Activated naive CD4-positive, alpha-beta T cell treated with anti-CD3 and anti-CD28 coated beads for 36 hours (primary cell): ENCODE data around the gene PTPRE. TPM values are rescaled to one million over a fixed set of nuclear protein-coding genes. Genes with fewer than 3 reads are reported as not detected.

ENCODE experiments used
- CTCF ChIA-PET: fragments of 350-600 bp; sonication (Branson Sonifier 250); formaldehyde crosslinking; loops from one replicate; lab custom pipeline; 2021; ENCODE audit warnings: antibody characterized with exemption; lab: Charles Lee
- DNase-seq: peaks from one replicate; pipeline ENCODE4 v3.0.0-alpha.2; 2020
- H3K27ac Mint-ChIP-seq: one replicate; pipeline ENCODE4 v1.8.0; 2021; ENCODE audit warnings: mild to moderate bottlenecking, mixed read lengths
- H3K27me3 Mint-ChIP-seq: one replicate; pipeline ENCODE4 v1.8.0; 2021; ENCODE audit warnings: low read depth, mixed read lengths
- H3K36me3 Mint-ChIP-seq: one replicate; pipeline ENCODE4 v1.8.0; 2021; ENCODE audit warnings: low read depth, mixed read lengths
- H3K4me1 Mint-ChIP-seq: one replicate; pipeline ENCODE4 v1.8.0; 2021; ENCODE audit warnings: low read depth, mixed read lengths
- H3K4me3 Mint-ChIP-seq: one replicate; pipeline ENCODE4 v1.8.0; 2021; ENCODE audit warnings: mild to moderate bottlenecking, moderate library complexity, mixed read lengths
- H3K9me3 Mint-ChIP-seq: one replicate; pipeline ENCODE4 v1.8.0; 2021; ENCODE audit warnings: mixed read lengths
- intact Hi-C: fragments of 100-400 bp; cut with micrococcal nuclease; formaldehyde crosslinking; loops from one replicate; pipeline ENCODE4 v1.15.1; 2023
- total RNA-seq, 2 experiments: library from RNA; stranded (reverse); gene quantifications; one replicate each; pipeline ENCODE4 v1.2.3, GENCODE V29; 2021

Gene PTPRE
- total RNA-seq, 2 experiments from 2014 or later: 13.4 to 16.4 TPM

DNA sequence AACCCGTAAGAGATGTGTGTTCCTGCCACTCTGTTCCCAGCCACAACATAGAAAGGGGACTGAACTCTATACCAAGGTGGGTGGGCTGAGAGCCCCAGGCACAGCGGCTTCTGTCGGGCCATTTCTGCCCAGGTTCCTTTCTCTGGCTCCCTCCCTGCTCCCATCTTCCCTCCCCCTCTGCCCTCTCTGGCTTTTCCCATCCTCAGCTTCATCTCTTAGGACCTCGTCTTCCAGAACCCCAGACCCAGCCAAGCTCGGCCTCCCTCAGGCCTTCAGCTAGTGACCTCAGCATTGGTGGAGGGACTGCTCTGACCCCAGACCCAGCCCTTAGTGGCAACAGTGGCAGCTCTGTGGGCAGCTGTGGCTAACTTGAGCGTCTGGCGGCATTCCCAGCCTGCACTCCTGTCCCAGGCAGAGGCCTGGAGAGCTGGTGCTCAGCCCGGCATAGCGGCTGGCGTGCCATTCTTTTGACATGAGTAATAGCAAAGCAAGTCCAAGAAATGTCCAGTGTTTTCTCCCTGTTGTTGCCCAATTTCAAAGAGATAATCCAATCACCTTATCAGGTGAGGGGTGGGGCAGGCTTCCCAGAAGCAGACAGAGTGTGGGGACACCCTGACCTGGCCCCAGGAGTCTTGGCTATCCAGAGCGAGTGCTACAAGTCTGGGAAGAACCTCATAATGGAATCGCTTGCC is 15.9 kb downstream of the PTPRE start:
- H3K4me3 Mint-ChIP-seq: no peak overlapping the region
- H3K27ac Mint-ChIP-seq: no peak overlapping the region
- H3K27me3 Mint-ChIP-seq: no peaks in the 10 kb centered on the region
- CTCF ChIA-PET: interaction anchor here (0.5 to 6.2 kb wide), 5 partner anchors 8 to 1944 kb away, joined by 3 to 28 read pairs (median 3); no protein-coding TSS in a partner anchor
- intact Hi-C loops: no loop called here
- DNase-seq: no peak
- no peaks in the 10 kb centered on the region for H3K36me3 Mint-ChIP-seq
- peaks cover 5% of the 10 kb centered on the region for H3K4me1 Mint-ChIP-seq
- H3K9me3 Mint-ChIP-seq: no peaks in the 10 kb centered on the region

- intact Hi-C loops: no loop called here
- Mint-ChIP-seq H3K9me3 (no peaks in the 10 kb centered on the region), H3K4me1 (peaks cover 5% of the 10 kb centered on the region), H3K27me3 (no peaks in the 10 kb centered on the region), H3K36me3 (no peaks in the 10 kb centered on the region), H3K27ac (no peak overlapping the region), H3K4me3 (no peak overlapping the region)
- DNase-seq: no peak
- CTCF ChIA-PET: interaction anchor here (1.1 to 6.2 kb wide), 5 partner anchors 9 to 103 kb away, joined by 3 to 28 read pairs (median 3); no protein-coding TSS in a partner anchor
Observed at GRCh38 chr10:127923646-127924045, 16.7 kb downstream of the PTPRE start.

GRCh38 chr10:127925471-127926207 is 18.7 kb downstream of the PTPRE start:
- intact Hi-C loops: no loop called here
- H3K36me3 Mint-ChIP-seq: no peaks in the 10 kb centered on the region
- H3K4me1 Mint-ChIP-seq: no peaks in the 10 kb centered on the region
- no peaks in the 10 kb centered on the region for H3K27me3 Mint-ChIP-seq
- CTCF ChIA-PET: no interaction called here
- DNase-seq: no peak
- no peaks in the 10 kb centered on the region for H3K9me3 Mint-ChIP-seq
- no peak overlapping the region for H3K27ac Mint-ChIP-seq
- no peak overlapping the region for H3K4me3 Mint-ChIP-seq

- intact Hi-C loops: no loop called here
- Mint-ChIP-seq H3K27me3 (no peaks in the 10 kb centered on the region), H3K27ac (no peak overlapping the region), H3K36me3 (no peaks in the 10 kb centered on the region), H3K4me1 (no peaks in the 10 kb centered on the region), H3K4me3 (no peak overlapping the region), H3K9me3 (no peaks in the 10 kb centered on the region)
- no peak for DNase-seq
- CTCF ChIA-PET: no interaction called here
Observed at GRCh38 chr10:127926455-127926854, 19.6 kb downstream of the PTPRE start.

- Mint-ChIP-seq H3K36me3 (no peaks in the 10 kb centered on the region), H3K27ac (no peak overlapping the region), H3K27me3 (peaks cover 2% of the 10 kb centered on the region), H3K4me3 (no peak overlapping the region), H3K4me1 (no peaks in the 10 kb centered on the region), H3K9me3 (no peaks in the 10 kb centered on the region)
- intact Hi-C loops: no loop called here
- CTCF ChIA-PET: interaction anchor here (1.1 kb wide), 1 partner anchor 83 kb away, joined by 5 read pairs; no protein-coding TSS in a partner anchor
- DNase-seq: no peak
Observed at GRCh38 chr10:127928021-127928806, 21.3 kb downstream of the PTPRE start.

GRCh38 chr10:127932521-127933270 is 25.8 kb downstream of the PTPRE start:
- CTCF ChIA-PET: interaction anchor here (0.6 kb wide), 1 partner anchor 79 kb away, joined by 3 read pairs; no protein-coding TSS in a partner anchor
- no peak overlapping the region for H3K4me3 Mint-ChIP-seq

GRCh38 chr10:127933271-127933670 is 26.4 kb downstream of the PTPRE start:
- Mint-ChIP-seq H3K27me3 (peaks cover 4% of the 10 kb centered on the region), H3K27ac (no peak overlapping the region), H3K4me1 (no peaks in the 10 kb centered on the region), H3K36me3 (no peaks in the 10 kb centered on the region), H3K9me3 (no peaks in the 10 kb centered on the region), H3K4me3 (no peak overlapping the region)
- CTCF ChIA-PET: no interaction called here
- DNase-seq: no peak
- intact Hi-C loops: no loop called here

More at GRCh38 chr10:127932521-127933270, 25.8 kb downstream of the PTPRE start:
- Mint-ChIP-seq H3K27me3 (peaks cover 4% of the 10 kb centered on the region), H3K4me1 (no peaks in the 10 kb centered on the region), H3K9me3 (no peaks in the 10 kb centered on the region), H3K36me3 (no peaks in the 10 kb centered on the region), H3K27ac (no peak overlapping the region)
- no peak for DNase-seq
- intact Hi-C loops: no loop called here

GRCh38 chr10:127934383-127934782 is 27.5 kb downstream of the PTPRE start:
- Mint-ChIP-seq H3K4me3 (no peak overlapping the region), H3K9me3 (no peaks in the 10 kb centered on the region), H3K4me1 (no peaks in the 10 kb centered on the region), H3K27ac (no peak overlapping the region), H3K36me3 (no peaks in the 10 kb centered on the region), H3K27me3 (peaks cover 4% of the 10 kb centered on the region)
- no peak for DNase-seq
- intact Hi-C loops: no loop called here
- CTCF ChIA-PET: no interaction called here

GRCh38 chr10:127935071-127935561 is 28.2 kb downstream of the PTPRE start:
- no peaks in the 10 kb centered on the region for H3K4me1 Mint-ChIP-seq
- no peak overlapping the region for H3K4me3 Mint-ChIP-seq
- H3K27me3 Mint-ChIP-seq: peaks cover 8% of the 10 kb centered on the region
- H3K27ac Mint-ChIP-seq: no peak overlapping the region
- no peaks in the 10 kb centered on the region for H3K36me3 Mint-ChIP-seq
- DNase-seq: no peak
- intact Hi-C loops: no loop called here
- no peaks in the 10 kb centered on the region for H3K9me3 Mint-ChIP-seq
- CTCF ChIA-PET: no interaction called here

DNA sequence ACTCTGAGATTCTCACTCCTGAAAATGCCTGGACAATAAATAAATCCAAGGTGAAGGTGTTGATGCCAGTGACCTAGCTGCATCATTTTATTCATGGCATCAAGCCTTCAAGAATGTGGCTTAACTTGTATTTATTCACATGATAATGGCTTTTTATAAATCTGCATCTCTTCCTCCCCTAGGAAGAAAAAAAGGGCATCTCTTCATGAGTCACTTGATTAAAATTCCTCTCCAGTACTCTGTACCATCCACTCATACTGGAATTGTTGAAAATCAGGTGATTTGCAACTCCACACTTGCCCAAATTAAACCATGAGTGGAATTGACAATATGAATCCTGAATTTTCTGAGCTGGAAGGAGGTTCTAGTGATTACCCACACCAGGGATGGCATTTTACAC is 30.2 kb downstream of the PTPRE start:
- DNase-seq: no peak
- no peak overlapping the region for H3K4me3 Mint-ChIP-seq
- H3K27ac Mint-ChIP-seq: no peak overlapping the region
- intact Hi-C loops: no loop called here
- CTCF ChIA-PET: interaction anchor here (2.3 kb wide), 1 partner anchor 75 kb away, joined by 9 read pairs; no protein-coding TSS in a partner anchor
- H3K27me3 Mint-ChIP-seq: peaks cover 8% of the 10 kb centered on the region
- H3K4me1 Mint-ChIP-seq: no peaks in the 10 kb centered on the region
- no peaks in the 10 kb centered on the region for H3K9me3 Mint-ChIP-seq
- H3K36me3 Mint-ChIP-seq: no peaks in the 10 kb centered on the region

GRCh38 chr10:127937915-127938463 is 31.1 kb downstream of the PTPRE start:
- Mint-ChIP-seq H3K9me3 (no peaks in the 10 kb centered on the region), H3K36me3 (no peaks in the 10 kb centered on the region), H3K27me3 (peaks cover 6% of the 10 kb centered on the region), H3K4me1 (peaks cover 7% of the 10 kb centered on the region), H3K27ac (no peak overlapping the region), H3K4me3 (no peak overlapping the region)
- DNase-seq: no peak
- intact Hi-C loops: no loop called here
- CTCF ChIA-PET: interaction anchor here (2.3 kb wide), 1 partner anchor 74 kb away, joined by 9 read pairs; no protein-coding TSS in a partner anchor
